AG10803 (cell line): ENCODE results near the gene POLH.
A peak's percentile ranks its signal among the peaks of the same experiment; 100 is the strongest.
"Not testable (repeated sequence)": the region's sequence is repeated elsewhere in the genome, so short reads cannot be mapped to it uniquely, and the experiment has no call there.

Experiments used
- DNase-seq: peaks from one replicate; pipeline ENCODE4 v3.0.0; 2010; ENCODE audit warnings: low read depth
- H3K4me3 ChIP-seq: 2 replicates; pipeline ENCODE4 v1.5.1; 2011; ENCODE audit warnings: mild to moderate bottlenecking, low read length, control low read depth
- TF ChIP-seq, protein P1 (sequence below): conservative IDR thresholded peaks from 2 replicates; pipeline ENCODE4 v1.5.1; 2011; ENCODE audit warnings: mild to moderate bottlenecking, low read length, control low read depth, inconsistent platforms

The POLH gene

DNA sequence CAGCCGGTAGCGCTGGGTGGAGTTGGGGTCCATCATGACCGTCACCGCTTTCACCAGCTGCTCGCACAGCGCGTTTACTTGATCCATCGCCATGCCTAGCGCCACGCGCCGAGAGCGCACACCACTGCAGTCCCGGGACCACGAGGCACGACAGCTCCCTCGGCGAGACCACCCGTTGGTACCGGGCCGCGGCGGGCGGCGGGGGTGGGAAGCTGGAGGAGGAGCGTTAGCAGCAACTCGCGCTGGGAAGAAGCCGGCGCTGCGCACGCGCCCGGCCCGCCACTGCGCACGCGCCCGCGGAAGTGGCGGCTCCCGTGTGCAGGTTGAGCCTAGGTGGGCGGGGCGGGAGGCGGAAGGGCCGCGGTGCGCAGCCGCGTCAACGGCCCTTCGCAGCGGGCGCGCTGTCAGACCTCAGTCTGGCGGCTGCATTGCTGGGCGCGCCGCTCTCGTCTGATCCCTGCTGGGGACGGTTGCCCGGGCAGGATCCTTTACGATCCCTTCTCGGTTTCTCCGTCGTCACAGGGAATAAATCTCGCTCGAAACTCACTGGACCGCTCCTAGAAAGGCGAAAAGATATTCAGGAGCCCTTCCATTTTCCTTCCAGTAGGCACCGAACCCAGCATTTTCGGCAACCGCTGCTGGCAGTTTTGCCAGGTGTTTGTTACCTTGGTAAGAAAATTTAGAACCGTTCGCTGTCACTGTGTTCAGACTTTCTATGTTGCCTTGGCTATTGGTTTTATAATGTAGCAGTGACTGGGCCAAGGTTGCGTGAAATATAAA is at the start of gene POLH, which contains the start of gene XPO5:
Gene POLH, plus strand, starts transcription at position 414 of the 780 bp plus-strand sequence. CDS start 6,135 bp downstream, outside the sequence.
Gene XPO5, minus strand, starts transcription at position 267 of the 780 bp plus-strand sequence. Its CDS starts 174 bp downstream, at position 93.
- peak; percentile 91 for DNase-seq
- peak within 1 kb of the TSS; percentile 79 for H3K4me3 ChIP-seq
- TF ChIP-seq, protein P1, sequence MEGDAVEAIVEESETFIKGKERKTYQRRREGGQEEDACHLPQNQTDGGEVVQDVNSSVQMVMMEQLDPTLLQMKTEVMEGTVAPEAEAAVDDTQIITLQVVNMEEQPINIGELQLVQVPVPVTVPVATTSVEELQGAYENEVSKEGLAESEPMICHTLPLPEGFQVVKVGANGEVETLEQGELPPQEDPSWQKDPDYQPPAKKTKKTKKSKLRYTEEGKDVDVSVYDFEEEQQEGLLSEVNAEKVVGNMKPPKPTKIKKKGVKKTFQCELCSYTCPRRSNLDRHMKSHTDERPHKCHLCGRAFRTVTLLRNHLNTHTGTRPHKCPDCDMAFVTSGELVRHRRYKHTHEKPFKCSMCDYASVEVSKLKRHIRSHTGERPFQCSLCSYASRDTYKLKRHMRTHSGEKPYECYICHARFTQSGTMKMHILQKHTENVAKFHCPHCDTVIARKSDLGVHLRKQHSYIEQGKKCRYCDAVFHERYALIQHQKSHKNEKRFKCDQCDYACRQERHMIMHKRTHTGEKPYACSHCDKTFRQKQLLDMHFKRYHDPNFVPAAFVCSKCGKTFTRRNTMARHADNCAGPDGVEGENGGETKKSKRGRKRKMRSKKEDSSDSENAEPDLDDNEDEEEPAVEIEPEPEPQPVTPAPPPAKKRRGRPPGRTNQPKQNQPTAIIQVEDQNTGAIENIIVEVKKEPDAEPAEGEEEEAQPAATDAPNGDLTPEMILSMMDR, result peak; percentile 30

DNA sequence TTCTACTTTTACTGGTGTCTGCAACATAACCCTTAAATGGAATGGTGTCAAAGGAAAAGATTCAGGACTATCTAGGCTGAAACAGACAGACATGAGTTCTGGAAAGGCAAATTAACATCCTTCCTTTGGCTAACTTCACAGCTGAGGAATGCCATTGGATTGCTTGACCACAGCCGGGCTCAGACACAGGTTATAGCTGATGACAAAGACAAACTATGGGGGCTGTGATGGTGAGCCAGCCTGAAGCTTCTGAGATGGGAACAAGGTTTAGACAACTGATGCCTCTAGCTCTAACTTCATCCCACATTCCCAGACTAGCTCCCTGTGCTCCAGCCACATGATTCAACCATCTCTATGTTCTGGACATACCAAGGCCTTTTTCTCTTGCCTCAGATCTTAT is 43.8 kb upstream of the POLH start:
- TF ChIP-seq, protein P1, result no peak
- DNase-seq, result peak; percentile 11
- H3K4me3 ChIP-seq, result no peak overlapping the region

DNA sequence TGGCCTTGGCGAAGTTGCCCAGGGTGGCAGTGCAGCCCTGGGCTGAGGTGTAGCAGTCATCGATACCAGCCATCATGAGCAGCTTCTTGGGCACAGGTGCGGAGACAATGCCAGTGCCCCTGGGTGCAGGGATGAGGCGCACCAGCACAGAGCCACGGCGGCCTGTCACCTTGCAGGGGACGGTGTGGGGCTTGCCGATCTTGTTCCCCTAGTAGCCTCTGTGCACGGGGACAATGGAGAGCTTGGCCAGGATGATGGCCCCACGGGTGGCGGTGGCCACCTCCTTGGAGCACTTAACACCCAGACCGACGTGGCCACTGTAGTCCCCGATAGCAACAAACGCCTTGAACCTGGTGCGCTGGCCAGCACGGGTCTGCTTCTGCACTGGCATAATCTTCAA is 37.0 kb upstream of the POLH start:
- not testable (repeated sequence) for DNase-seq, H3K4me3 ChIP-seq

DNA sequence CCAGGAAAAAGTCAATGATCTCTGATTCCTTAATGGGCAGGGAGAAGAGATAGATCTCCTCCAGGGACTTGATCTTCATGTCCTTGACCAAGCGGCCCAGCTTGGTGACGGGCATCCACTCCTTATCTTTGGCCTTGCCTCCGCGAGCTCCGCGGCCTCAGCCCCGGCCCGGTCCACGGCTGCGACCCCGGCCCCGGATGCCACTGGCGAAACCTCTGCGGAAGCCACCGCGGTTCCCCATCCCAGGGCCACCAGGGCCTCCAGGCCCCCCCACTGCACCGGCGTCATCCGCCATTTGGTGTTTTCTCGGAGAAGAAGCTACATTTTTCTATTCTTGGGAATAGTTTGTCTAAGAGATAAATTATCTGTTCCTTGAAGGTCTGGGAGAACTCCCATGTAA is 36.6 kb upstream of the POLH start:
- H3K4me3 ChIP-seq, DNase-seq: not testable (repeated sequence)

DNA sequence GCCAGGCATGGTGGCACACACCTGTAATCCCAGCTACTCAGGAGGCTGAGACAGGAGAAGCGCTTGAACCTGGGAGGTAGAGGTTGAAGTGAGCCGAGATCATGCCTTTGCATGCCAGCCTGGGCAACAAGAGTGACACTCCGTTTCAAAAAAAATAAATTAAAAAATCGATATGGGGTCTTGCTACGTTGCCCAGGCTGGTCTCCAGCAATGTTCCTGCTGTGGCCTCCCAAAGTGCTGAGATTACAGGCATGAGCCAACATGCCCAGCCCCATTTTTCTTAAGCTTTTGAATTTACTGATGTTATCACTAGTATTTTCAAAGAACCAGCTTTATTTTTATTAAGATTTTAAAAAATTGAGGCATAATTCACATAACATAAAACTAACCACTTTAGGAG is 35.5 kb upstream of the POLH start:
- H3K4me3 ChIP-seq, result no peak overlapping the region
- DNase-seq, result no peak
- TF ChIP-seq, protein P1, result no peak

DNA sequence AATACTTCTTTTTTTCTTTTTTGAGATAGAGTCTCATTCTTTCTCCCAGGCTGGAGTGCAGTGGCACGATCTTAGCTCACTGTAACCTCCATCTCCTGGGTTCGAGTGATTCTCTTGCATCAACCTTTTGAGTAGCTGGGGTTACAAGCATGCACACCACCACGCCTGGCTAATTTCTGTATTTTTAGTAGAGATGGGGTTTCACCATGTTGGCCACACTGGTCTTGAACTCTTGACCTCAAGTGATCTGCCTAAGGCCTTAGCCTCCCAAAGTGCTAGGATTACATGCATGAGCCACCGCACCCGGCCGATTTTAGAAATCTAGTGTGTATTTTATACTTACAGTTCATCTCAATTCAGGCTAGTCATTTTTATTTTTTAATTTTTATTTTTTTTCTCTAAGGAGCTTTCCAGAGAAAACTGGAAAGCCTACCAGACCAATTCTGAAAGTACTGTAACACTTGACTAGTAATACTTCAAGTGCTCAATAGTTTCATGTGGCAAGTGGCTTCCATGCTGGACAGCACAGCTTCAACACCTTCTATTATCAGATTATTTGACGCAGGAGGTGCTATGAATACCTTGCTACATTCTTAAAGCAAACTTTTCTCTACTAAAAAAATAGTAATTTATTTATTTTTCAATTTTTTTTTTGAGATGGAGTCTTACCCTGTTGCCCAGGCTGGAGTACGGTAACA is 34.1 kb upstream of the POLH start:
- H3K4me3 ChIP-seq, result no peak overlapping the region
- TF ChIP-seq, protein P1, result no peak
- no peak for DNase-seq

DNA sequence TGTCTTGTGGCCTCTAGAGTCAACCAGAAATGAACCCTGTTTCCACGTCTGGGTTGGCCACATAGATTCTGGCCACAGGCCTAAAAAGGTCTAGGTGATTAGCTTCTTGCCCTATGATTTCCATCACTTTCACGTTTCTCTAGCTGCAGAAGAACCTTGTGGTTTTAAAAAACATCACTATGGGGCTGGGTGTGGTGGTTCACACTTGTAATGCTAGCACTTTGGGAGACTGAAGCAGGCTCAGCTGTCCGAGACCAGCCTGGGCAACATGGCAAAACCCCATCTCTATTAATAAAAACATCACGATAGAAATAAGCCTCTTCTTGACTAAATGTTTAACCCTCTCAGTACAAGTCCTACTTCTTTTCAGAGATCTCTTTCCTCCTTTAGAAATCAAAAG is 31.5 kb upstream of the POLH start:
- no peak for DNase-seq
- TF ChIP-seq, protein P1, result no peak
- no peak overlapping the region for H3K4me3 ChIP-seq

DNA sequence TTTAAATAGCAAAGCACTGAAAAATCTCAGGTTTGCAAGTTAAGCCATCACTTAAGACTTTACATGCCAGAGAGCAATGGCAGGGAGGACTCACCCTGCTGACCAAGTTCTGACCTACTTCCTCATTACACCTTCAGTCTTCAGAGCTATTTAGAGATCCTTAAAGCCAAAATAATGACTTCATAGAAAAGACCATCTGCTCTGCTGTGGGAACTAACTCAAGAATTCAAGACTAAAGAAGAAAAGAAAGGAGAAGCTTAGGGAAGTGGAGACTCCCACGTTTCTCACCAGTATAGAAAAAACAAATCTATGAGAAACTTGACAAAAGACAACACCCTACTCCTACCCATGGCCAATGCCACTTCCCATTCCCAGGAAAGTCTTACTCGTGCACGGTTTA is 28.8 kb upstream of the POLH start:
- TF ChIP-seq, protein P1, result no peak
- H3K4me3 ChIP-seq, result no peak overlapping the region
- DNase-seq, result no peak

DNA sequence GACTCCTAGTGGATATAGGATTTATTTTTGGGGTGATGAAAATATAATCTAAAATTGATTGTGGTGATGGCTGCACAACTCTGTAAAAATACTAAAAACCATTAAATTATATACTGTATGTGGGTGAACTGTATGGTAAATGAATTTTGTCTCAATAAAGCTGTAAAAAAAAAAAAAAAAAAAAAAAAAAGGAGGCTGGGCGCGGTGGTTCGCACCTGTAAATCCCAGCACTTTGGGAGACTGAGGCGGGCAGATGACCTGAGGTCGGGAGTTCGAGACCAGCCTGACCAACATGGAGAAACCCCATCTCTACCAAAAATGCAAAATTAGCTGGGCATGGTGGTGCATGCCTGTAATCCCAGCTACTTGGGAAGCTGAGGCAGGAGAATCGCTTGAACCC is 18.4 kb upstream of the POLH start:
- not testable (repeated sequence) for DNase-seq

More for the DNA sequence above, 18.4 kb upstream of the POLH start:
- not testable (repeated sequence) for H3K4me3 ChIP-seq
